ENCODE data around the gene CFL2.
"Not testable (repeated sequence)": the region's sequence is repeated elsewhere in the genome, so short reads cannot be mapped to it uniquely, and the experiment has no call there.

Gene CFL2

DNA sequence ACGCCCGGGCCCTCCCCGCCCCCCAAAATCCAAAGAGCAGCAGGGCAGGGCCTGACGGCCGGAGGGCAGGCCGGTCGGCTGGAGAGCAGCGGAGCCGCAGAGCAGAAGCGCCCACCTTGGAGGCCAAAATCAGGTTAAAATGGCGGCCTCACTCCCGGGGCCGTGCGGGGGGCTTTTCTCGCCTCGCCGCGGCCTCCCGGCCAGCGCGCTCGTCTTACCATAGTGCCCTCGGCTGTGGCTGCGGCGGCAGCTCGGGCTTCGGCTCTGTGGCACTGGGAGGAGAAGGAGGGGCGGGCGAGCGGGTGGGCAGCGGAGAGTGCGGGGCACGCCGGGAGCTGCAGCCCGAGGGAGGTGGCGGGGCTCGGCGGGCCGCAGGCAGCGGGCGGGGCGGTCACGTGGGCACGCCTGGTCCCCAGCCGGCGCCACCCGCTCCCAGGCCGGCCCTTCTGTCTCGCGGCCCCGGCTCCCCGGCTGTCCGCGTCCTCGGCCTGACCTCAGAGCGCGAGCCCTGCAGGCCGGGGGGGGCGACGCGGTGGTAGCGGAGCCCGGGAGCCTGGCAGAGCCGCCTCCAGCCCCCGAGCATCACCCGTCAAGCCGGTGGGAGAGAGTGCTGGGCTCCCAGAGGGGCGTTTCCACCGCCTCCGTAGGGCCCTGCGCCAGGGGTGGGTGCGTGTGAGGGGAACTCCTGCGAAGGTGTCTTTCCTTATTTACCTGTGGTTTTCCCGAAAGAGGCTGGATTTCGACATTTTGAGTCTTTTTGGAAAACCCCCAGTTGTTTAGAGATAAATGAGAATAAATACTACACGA, at the start of gene CFL2:
TSS of gene CFL2 (minus strand) at position 274 of the 807 bp plus-strand sequence. CDS start at position 221, 53 bp downstream.
- DNase-seq (ENCODE audit: low read depth in 3 of 3, low spot score in 1 of 3) = peak; percentile 6 to 57 (median 20)

DNA sequence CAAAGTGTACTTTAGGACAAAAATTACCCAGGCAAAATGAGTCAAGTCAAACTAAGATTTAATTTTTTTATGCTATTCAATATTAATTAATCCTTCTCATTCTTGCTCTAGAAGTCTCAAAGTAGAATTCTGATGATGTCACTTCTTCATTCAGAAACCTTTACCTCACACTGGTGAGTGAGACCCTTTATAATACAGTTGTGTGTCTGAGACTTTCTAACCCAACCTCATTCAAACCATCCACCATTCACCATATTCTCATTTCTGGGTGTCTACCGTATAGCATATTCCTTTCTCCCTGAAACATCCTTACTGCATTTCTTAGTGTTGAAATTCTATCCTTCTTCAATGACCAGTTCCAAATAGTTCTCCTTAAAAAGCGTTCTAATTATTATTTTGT, 40.8 kb upstream of the CFL2 start:
- no peak for DNase-seq (ENCODE audit: low read depth in 3 of 3, low spot score in 1 of 3)

DNA sequence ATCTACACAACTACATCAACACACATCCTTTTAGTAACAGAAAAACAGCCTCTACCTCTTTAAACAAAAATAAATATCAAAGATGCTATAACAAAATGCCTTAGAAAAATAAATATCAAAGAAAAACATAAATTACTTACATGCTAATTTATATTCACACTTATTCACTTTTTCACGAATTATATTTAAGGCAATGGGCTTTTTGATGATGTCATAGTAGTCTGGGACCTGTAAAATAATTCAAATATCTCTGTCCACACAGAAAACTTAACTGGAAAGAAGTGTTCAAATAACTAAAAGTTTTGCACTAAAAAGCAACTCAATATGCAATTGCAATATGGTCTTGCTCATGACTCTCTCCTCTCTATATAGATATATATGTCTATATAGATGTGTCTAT, 40.3 kb upstream of the CFL2 start:
- no peak for DNase-seq (ENCODE audit: low read depth in 3 of 3, low spot score in 1 of 3)

DNA sequence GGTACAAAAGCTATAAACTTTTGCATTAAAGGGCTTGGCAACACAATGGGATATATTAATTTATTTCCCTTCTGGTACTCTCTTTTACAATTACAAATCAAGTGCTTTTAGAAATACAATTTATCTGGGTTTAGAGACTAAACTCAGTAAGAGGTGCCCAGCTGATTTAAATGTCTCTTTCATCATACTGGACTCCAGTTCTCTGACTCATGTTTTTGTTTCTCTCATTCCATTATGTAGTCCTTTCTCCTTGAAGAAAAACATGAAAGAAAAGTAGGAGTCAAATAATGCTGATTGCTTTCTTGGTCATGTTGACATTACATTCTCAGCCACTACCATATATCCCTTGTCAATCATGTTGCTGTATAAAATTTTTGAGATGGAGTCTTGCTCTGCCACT, 36.3 kb upstream of the CFL2 start:
- no peak for DNase-seq (ENCODE audit: low read depth in 3 of 3, low spot score in 1 of 3)

DNA sequence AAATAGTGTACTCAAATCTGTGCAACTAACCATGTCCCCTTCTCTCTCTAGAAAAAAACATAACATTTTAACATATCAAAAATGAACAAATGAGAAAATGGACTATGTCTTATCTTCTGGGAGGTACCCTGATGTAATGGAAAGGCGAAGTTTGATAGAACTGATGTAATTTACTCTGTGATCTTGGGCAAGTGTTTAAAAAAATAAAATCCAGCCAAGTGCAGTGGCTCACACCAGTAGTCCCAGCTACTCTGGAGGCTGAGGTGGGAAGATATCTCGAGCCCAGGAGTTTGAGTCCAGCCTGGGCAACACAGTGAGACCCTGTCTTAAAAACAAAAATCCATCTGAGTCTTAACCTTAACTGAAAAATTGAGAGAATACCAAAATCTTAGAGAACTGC, 35.8 kb upstream of the CFL2 start:
- no peak for DNase-seq (ENCODE audit: low read depth in 3 of 3, low spot score in 1 of 3)

DNA sequence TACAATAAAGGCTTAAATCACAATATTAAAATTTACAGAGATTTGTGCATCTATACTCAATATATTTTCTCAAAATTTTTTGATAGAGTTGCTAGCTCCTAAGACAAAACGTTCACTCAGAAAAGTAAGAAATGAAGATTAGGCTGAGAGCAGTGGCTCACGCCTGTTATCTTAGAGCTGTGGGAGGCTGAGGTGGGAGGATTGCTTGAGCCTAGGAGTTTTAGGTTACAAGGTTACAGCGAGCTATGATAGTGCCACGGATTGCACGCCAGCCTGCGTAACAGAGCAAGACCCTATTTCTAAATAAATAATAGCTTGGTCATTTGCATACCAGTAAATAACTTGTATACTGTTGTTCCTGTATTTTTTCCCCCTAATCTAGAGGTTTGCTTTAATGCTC, 35.0 kb upstream of the CFL2 start:
- no peak for DNase-seq (ENCODE audit: low read depth in 3 of 3, low spot score in 1 of 3)

DNA sequence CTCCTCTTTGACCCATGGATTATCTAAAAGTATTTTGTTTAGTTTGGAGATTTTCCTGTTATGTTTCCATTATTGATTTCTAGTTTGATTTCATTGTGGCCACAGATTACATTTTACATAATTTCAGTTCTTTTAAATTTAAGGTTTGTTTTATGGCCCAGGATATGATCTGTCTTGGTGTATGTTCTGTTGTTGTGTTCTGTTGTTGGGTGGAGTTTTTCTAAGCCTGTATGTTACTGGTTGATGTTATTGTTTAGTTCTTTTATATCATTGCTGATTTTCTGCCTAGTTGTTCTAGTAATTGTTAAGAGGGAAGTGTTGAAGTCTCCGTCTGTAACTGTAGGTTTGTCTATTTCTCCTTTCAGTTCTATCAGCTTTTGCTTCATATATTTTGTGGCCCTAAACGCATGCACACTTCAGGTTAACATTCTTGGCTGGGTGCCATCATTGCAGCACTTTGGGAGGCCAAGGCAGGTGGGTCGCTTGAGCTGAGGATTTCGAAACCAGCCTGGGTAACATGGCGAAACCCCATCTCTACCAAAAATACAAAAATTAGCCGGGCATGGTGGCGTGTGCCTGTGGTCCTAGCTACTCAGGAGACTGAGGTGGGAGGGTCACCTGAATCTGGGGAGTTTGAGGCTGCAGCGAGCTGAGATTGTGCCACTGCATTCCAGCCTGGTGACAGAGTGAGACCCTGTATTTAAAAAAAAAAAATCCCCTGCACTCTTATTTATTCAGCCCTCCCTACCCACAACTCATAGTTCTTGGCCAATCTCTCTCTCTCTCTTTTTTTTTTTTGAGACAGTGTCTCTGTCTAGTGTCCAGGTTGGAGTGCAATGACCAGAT, 28.1 kb upstream of the CFL2 start:
- no peak for DNase-seq (ENCODE audit: low read depth in 3 of 3, low spot score in 1 of 3)

DNA sequence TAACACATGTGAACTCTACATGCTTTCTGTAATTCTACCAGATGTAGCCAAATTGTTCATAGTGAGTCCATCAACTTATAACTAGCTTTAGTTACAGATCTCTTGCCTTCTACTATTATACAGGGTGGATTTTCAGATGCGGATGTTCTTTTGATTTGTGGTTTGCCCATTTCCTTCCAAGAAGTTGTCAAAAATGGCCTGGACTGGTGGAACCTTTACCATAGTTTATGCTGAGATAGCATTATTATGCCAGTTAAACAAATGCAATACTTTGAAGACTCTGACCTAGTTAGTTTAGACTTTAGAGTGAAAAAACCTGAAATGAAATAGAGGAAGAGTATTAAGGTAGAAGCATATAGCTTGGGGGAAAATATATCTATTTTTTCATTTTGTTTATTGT, 27.4 kb upstream of the CFL2 start:
- DNase-seq (ENCODE audit: low read depth in 3 of 3, low spot score in 1 of 3) = no peak

DNA sequence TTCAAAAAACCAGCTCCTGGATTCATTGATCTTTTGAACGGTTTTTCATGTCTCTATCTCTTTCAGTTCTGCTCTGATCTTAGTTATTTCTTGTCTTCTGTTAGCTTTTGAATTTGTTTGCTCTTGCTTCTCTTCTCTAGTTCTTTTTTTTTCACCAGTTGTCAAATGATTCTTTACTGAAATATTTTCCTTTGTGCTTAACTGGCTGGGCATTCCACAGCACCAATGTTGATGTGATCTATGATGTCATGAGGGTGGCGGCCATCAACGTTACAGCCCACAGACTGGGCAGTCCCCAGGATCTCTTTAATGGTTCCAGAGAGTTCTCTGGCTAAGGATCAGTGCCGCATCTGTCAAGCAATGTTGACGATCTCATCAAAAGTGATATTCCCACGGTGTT, 25.7 kb upstream of the CFL2 start:
- not testable (repeated sequence) for DNase-seq (ENCODE audit: low read depth in 3 of 3, low spot score in 1 of 3)

DNA sequence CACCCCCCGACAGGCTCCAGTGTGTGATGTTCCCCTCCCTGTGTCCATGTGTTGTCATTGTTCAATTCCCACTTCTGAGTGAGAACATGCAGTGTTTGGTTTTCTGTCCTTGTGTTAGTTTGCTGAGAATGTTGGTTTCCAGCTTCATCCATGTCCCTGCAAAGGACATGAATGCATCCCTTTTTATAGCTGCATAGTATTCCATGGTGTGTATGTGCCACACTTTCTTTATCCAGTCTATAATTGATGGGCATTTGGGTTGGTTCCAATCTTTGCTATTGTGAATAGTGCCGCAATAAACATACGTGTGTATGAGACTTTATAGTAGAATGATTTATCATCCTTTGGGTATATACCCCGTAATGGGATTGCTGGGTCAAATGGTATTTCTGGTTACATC, 22.7 kb upstream of the CFL2 start:
- not testable (repeated sequence) for DNase-seq (ENCODE audit: low read depth in 3 of 3, low spot score in 1 of 3)

DNA sequence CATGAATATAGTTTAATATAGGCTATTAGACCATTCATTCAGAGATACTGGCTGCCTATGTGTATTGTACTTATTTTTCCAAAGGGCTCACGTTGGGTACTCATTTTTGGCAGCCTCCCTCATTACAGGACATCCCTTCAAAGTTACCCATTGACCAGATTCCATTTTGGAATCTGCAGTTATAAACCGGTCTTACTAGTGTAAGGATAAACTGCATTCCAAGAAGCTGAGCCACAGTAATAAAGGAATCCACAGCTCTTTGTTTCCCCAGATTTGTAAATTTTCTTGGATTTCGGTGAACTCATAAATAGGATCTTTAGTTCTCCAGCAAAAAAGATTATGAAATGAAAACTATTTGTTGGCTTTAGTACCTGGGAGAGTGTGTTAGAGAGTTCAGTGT, 18.9 kb upstream of the CFL2 start:
- DNase-seq (ENCODE audit: low read depth in 3 of 3, low spot score in 1 of 3) = no peak

DNA sequence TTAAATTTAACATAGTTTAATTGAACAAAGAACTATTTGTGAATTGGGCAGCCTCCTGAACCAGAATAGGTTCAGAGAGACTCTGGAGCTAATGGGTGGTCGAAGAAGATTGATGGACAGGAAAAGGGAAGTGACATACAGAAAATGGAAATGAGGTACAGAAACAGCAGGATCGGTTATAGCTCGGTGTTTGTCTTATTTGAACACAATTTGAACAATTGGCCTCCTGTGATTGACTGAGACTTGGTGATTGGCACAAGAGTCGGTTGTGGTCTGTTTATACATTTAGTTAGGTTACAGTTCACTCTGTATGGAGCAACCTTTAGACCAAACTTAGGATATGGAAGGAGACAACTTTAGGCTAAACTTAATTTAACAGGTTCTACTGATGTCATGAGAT, 18.4 kb upstream of the CFL2 start:
- DNase-seq (ENCODE audit: low read depth in 3 of 3, low spot score in 1 of 3) = no peak

DNA sequence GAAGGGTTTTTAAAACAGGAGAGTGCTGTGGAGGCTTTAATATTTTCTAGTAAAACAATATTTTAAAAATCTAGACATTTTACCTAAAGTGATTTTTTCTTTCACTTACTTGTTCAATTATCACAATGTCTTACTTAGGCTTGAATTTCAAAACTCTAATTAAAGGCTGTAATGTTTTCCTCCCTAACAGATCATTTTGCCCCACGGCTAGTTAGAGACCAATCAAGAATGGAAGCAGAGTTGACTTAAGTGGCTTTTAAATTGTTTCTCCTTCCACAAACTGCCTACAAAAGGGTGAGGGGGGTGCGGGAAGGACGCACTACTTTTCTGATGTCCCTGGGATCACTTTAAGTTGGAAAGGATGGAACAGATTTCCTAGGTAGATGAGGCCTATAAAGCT, 9.5 kb upstream of the CFL2 start:
- no peak for DNase-seq (ENCODE audit: low read depth in 3 of 3, low spot score in 1 of 3)

DNA sequence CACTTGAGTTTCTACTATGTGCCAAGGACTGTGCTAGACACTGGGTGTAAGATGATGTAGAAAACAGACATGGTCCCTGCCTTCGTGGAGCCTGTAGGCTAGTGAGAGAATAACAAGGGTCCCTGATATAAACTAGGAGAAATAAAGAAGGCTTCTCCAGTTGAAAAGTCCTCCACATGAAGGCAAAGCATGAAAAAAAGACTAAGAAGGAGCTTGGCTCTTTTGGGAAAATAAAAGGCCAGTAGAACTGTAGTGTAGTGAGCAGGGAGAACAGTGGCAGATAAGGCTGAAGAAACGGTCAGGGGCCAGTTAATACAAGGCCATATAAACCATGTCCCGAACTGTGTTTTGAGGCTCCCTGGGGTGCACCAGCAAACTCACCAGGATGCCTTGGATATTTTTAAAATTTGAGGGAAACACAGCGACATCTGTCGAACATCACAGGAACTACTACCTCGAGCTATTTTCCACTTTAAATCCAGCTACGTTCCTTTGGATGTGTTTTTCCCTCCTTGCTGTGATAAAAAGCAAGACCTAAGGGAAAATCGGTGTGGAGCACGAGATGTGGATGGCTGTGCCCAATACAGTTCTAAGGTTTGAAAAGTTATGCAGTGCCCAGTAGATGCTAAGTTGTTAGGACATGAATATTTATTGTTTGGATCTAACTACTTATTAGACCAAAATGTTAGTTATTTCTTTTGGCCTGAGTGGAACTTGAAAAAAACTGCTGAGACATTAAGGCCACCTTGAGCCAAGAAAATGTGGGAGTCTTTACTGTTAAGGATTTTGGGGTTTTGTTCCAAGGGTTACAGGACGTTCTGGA, 8.5 kb upstream of the CFL2 start:
- peak in 1 of 3 donors; percentile 3 for DNase-seq (ENCODE audit: low read depth in 3 of 3, low spot score in 1 of 3)

DNA sequence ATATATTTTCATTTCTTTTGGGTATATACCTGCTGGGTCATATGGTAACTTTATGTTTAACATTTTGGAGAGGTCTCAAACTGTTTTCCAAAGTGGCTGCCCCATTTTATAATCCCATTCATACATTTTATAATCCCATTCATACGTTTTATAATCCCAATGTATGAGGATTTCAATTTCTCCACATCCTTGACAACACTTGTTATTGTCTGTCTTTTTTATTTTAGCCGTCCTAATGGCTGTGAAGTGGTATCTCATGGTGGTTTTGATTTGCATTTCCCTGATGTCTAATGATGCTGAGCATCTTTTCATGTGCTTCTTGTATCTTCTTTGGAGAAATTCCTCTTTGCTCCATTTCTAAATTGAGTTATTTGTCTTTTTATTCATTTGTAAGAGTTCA, 6.7 kb upstream of the CFL2 start:
- DNase-seq (ENCODE audit: low read depth in 3 of 3, low spot score in 1 of 3) = no peak

DNA sequence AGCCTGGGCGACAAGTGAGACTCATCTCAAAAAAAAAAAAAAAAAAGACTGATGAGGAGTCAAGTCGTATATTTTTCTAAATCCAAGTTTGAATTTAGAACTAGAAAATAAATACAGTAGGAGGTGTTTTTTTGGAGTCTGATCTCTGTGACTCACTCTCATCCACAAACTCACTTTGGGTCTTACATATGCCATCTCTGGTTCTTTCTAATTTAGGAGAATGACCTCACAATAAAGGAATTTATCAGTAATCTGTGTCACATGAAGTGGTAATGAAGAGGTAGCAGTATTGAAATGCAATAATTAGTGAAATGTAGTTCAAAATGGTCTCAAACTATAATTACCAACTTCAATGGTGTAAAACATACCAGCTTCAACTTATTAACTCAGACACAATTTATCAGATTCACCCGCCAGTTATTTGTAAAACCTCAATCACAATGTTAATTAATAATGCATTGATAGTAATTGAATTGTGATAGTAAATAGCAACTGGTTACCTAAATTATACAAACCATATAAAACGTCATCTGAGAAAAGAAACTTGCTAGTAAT, 4.4 kb upstream of the CFL2 start:
- DNase-seq (ENCODE audit: low read depth in 3 of 3, low spot score in 1 of 3) = no peak

DNA sequence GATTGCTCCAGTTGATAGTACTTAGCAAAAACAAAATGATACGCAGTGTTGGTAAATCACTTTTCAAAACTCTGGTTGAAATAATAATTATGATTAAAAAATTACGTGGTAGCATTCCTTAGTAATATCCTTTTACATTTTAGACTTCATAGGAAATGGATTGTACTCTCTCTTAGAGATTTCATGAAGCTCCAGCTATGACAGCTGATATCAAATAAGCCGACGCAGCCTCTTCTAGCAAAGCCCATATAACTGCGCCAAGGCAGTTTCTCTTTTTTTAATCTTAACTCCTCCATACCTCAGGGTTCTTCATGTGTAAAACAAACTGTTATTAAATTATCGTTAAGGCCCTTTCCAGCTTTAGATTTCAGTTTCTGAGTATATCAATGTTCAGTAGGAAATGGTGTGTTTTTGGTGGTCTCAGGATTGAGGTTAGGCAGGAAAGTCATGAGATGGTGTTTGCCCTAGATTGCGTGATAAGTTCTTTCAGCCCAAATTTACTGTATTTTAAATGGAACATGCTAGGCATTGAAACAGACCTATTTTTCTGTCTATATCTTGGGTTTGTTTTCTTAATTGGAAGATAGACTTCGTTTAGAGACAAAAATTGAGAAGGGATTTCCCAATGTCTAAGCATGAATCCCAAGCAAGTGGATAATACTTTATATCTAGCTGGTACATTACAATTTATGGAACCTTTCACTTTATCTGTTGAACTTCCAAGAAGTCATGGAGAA, 902 bp upstream of the CFL2 start:
- DNase-seq (ENCODE audit: low read depth in 3 of 3, low spot score in 1 of 3) = no peak

DNA sequence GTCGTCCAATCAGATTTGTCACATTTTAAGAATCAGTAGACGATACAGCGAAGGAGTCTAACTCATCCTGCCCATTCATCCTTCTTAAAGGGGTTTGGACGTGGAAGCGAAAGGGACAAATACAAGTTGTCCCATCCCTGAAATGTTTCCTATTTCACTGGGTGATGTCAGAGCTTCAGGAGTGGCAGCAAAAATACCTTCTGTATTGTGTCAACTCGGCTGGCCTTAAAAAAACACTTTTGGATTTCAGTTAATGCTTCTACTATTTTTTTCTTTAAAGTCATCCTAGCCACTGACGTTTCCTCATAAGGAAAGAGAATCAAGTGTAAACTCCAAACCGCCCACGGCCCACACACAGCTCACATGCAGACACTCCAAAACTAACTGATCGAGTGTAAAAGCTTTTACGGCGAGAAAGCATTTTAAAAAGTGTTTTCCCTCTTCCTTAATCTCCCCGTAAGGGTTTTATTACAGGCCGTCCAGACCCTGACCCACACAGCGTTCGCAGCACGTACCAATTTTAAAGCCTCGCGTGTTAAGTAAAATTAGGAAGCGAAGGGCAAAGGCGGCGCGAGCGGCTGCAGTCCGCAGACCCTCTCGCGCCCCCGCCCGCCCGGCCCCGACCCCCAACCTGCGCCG, 593 bp downstream of the CFL2 start:
- DNase-seq (ENCODE audit: low read depth in 3 of 3, low spot score in 1 of 3) = peak in 1 of 3 donors; percentile 31

DNA sequence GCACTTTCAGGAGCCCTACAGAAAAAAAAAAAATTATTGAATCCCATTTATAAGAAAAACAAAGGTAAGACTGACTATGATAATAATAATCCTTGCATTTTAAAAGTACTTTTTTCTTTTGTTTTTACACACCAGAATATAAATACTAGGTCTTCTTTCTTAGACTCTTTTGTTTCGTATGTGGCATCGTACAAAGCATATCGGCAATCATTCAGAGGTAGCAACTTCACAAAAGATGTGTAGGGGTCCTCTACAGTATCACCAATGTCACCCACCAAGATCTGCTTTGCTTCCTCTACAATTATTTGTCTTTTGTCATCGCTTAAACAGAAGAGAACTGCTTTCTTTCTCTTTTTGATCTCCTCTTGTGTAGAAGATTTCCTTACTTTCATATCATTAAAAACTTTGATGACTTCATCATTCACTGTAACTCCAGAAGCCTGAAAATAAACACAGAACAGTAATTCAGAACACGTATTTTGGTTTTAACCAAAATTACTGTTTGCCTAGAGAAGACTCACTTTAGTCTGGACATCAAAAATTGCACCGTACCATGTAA, 1.2 kb downstream of the CFL2 start:
- DNase-seq (ENCODE audit: low read depth in 3 of 3, low spot score in 1 of 3) = no peak
